Ramos (cell line): Measurements from ENCODE around the gene ARL5A.
"Not testable (repeated sequence)": the region's sequence is repeated elsewhere in the genome, so short reads cannot be mapped to it uniquely, and the experiment has no call there.

Experiments
- in situ Hi-C: fragments of 300-500 bp; cut with MboI; formaldehyde crosslinking; loops from one replicate; pipeline ENCODE4 v1.14.3; 2022; ENCODE audit warnings: low sequenced_read_pairs; ENCODE audit not compliant: unreplicated experiment

The ARL5A gene

DNA sequence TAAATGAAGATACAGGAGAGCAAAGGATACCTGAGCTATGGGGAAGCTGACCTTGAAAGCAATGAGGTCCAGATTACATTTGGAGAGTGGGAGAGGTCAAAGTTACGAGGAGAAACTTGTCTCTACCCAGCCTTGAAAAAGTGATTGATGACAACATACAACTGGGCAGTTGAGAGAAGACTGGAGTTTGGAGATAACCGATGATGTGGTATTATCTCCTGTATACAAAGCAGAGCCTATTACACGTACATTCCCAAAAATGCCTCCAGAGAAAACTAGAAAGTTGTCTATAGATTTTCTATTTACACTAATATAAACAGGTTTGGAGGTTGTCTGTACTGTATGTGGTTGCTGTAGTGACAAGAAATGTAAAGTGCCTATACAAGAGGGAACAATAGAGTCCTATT, 28.3 kb downstream of the ARL5A start:
- in situ Hi-C loops: no loop called here

DNA sequence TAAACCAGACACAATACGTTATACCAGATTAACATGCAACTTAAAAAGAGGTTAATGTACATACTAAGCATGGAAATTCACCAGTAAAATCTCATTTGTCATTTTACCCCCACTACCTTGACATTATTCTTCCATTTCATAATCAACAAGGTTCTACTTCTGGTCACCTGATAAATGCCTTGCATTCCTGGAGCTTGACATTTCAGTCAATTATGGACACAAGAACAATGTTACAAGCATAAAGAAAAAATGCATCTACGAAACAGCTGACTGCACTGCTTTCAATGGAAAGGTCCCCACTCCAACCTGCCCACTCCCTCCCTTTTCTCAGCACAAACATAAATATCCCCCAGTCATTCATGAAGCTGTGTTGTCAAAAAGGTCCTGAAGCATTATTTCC, 31.4 kb downstream of the ARL5A start:
- in situ Hi-C loops: no loop called here

DNA sequence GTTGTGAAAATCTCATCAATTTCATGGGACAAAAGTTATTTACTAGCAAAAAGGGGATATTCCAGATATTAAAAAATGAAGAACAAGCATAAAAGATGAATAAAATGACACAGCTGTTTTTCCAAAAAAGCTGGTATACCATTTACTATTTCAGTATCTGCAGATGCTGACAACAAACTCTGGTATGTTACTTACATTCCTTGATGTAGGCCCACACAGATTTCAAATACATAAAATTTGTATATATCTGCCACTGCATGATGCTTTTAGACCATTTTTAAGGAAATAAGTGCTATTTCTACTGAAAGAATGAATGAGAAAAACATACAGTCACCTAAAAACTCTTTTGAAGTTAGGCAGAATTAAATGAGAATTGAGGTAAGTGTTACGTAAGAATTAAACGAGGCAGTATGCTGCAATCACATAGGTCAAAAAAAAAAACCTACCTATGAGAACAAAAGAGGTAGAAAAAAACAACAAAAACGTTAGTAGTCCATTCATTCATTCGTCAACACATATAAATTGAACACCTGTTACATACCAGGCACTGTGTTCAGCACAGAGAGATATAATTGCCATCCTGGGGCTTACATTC, 32.5 kb downstream of the ARL5A start:
- in situ Hi-C loops: no loop called here

DNA sequence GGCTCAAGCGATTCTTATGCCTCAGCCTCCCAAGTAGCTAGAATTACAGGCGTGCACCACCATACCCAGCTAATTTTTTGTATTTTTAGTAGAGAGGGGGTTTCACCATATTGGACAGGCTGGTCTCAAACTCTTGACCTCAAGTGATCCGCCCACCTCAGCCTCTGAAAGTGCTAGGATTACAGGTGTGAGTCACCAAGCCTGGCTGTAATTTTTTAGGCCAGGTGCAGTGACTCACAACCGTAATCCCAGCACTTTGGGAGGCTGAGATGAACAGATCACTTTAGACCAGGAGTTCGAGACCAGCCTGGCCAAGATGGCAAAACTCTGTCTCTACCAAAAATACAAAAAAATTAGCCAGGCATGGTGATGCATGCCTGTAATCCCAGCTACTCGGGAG, 33.8 kb downstream of the ARL5A start:
- in situ Hi-C loops: not testable (repeated sequence)

DNA sequence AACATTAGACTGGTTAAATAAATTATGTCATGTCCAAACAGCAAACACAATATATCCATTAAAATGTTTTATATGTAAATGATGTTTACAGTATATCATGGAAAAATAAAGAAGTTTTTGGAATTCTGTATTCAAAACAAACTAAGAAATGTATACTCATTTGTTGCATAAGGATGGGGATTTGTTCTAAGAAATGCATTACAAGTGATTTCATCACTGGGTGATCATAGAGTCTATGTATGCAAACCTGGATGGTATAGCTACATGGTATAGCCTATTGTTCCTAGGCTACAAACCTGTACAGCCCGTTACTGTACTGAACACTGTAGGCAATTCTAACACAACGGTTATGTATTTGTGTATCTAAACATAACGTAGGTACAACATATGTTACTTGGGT, 35.1 kb downstream of the ARL5A start:
- in situ Hi-C loops: no loop called here

DNA sequence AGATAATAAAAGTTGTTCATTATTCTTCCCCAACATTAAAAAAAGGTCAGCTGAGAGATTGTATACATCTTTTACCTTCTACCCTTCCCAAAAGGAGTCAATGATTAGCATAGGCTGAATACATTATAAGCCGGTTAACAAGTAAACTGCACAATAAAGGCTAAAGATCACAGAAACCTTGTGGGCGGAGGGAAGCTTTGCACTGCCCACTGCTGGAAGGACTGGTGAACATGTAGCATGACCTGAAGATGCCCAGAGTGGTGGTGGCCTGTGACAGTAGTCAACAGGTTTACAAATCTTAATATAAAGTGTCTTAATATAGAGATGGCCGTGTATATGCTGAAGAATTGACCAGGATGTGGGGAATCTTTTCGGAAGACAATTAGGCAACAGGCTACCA, 35.6 kb downstream of the ARL5A start:
- in situ Hi-C loops: no loop called here

DNA sequence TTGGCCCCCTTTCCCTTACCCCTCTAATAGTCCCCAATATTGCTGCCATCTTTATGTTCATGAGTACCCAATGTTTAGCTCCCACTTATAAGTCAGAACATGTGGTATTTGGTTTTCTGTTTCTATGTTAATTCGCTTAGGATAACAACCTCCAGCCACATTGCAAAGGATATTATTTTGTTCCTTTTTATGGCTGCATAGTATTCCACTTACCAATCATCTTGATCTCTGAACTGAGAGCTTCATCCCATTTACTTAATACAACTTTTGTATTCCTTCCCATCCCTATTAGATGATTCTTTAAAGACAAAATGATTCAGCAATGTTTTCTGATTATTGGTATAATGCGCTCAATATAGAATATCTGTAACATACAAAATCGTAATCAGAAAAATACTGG, 36.7 kb downstream of the ARL5A start:
- in situ Hi-C loops: no loop called here

DNA sequence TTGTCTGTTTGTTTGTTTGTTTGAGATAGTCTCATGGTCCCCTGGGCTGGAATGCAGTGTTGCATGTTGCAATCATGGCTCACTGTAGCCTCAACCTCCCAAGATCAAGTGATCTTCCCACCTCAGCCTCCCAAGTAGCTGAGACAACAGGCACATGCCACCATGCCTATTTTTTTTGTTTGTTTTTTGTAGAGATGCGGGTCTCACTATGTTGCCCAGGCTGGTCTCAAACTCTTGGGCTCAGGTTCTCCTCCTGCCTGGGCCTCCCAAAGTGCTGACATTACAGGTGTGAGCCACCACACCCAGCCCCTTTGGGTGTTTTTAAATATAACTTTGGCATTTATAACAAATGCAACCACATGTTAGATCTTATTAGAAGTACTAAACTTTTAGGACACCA, 37.5 kb downstream of the ARL5A start:
- in situ Hi-C loops: no loop called here

DNA sequence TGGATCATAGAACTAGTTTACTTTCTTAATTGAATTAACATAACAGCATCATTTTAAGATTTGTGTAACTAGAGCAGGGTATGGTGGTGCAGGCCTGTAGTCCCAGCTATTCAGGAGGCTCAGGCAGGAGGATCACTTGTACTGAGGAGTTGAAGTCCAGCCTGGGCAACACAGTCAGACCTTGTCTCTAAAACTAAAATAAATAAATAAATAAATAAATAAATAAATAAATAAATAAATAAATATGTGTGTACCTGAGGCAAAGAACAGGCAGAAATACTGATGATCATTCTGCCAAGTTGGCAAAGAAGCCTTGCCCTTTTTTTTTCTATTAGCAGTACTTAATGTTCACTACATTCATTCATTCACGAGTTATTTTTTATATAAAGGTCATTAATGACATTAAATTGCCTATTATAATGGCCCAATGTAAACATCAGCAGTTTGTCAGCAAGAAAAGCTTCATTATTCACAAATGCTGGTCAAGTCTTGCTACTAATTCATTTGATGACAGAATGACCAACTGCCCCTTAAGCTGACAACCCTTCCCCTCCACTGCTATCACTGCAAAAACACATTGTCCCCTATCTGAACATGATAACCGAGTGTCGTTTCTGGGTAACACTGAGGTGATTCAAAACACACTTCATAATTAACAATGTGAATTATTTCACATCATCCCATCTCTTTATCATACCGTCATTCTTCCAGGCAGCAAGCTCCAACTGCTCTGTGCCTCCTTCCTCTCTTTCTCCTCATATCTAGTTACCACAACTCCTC, 39.0 kb downstream of the ARL5A start:
- in situ Hi-C loops: no loop called here

DNA sequence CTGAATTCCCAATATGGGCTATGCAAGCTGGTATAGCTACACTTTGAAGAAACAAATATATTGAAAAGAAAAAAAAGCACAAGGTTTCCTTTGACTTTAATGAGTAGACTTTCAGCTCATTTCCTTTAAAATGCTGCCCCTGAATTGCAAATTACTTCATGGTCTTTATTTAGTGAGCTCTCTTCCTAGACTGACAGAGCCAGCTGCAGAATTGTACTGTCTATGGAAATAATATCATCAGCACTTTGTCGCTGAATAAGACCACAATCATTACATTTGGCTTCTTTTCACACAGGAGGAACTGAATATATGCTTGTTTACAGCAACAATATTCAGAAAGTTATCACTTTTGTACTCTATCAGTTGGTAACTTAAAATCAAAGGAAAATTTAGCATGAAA, 41.7 kb downstream of the ARL5A start:
- in situ Hi-C loops: no loop called here

DNA sequence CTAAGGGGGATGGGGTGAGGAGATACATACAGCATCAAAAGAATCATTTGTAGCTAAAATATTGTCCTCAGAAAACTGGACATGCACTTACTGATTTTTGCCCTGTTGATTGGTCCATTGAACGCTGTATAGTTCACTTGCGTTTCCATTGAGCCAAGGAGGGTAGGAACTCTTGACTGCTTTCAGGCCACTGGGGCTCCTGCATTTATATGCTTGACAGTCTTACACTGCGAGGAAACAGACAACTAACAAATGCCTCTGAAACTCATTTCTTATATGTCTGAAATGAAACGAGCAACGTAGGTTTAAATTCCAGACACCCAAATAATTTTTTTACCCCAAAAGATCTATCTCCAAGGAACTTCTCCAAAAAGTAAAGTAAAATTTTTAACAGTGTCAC, 42.1 kb downstream of the ARL5A start:
- in situ Hi-C loops: no loop called here

DNA sequence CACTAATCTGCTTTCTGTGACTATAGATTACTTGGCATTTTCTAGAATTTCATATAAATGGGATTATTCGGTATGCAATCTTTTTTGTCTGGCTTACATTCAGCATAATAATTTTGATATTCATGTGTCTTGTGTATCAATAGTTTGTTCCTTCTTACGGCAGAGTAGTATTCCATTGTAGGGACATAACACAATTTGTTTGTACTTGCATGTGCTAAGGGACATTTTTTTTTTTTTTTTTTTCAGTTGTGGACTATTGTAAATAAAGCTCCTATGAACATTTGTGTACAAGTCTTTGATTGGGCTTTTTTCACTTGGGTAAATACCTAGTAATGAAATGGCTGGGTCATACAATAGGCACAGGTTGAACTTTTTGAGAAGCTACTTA, 45.1 kb downstream of the ARL5A start:
- in situ Hi-C loops: no loop called here

DNA sequence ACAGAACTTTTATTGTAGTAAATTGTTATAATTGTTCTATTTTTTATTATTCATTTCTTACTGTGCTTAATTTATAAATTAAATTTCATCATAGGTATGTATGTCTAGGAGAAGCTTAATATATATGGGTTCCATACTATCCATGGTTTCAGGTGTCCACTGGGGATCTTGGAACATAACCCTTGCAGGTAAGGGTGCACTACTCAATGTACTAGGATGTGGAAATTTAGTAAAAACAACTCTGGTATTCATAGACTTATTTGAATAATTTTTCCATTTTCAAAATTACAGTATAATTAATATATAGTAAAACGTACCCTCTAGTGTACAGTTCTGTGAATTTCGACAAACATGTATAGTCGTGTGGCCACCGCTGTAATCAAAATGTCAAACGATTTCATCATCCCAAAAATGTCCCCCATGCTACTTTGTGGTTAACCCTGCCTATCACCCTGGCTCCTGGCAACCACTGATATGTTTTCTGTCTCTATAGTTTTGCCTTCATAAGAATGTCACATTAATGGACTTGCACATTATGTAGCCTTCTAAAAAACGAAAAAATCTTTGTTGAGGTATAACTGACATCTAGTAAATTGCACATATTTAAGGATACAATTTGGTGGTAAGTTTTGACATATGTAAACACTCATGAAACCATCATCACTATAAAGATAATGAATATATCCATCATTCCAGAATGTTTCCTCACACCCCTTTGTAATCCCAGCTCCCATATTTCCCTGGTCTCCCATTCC, 45.7 kb downstream of the ARL5A start:
- in situ Hi-C loops: no loop called here

DNA sequence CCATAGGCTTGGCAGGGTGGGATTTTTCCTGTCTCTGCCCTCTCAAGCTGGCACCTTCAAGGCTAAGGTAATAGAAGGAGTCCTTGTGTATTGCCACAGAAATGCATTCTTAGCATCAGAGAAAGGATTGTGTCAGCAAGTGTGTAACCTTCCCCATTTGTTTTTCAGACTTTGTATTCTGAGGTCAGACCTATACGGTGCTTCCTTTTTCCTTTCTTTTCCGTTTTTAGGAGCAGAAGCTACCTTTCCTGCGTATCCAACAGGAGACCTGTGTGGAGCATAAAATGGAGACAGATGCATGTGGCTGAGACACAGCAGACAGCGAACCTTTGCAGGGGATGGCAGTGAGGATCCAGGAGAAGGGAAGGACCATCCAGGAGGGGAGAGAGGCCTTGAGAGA, 46.6 kb downstream of the ARL5A start:
- in situ Hi-C loops: no loop called here

DNA sequence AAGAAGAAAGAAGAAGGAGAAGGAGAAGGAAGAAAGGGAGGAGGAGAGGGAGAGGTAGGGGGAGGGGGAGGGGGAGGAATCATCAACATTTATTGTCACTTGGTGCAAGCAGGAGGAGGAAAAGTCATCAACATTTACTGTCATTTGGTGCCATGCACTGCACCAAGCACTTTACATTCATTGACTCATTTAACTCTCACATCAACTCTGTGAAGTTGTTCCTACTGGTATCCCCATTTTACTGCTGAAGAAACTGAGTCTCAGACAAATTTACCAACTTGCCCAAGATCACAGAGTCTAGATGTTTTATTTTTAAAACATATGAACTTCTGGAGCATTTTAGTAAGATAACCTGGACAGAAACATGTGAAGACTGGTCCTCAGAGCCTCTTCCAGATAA, 47.3 kb downstream of the ARL5A start:
- in situ Hi-C loops: no loop called here

DNA sequence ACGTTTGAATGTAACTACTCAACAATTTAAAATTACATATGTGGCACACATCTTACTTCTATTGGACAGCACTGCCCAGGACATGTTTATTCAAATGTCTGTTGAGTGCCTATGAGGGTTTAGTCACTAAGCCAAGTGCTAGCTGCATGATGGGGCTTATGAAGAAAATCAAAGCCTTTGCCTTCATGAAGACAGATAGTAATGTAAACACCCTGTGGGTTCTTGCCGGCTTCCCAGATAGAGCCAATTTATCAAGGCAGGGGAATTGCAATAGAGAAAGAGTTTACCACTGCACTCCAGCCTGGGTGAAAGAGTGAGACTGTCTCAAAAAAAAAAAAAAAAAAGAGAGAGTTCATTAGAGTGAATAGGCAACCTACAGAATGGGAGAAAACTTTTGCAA, 50.3 kb downstream of the ARL5A start:
- in situ Hi-C loops: no loop called here

DNA sequence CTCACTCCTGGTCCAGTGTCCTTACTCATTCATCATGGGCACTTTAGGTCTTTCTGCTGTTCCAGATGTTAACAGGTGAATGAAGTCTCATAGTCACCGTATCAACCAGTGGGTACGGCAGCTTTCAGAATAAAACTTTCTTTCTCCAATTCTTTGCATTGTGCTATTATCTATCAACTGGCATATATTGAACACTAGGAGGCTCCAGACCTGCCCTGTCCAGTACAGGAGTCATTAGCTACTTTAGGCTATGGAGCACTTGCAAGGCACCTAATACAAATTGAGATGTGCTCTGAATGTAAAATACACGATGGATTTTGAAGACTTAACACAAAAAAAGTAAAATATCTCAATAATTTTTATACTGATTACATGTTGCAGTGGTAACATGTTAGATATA, 50.7 kb downstream of the ARL5A start:
- in situ Hi-C loops: no loop called here

DNA sequence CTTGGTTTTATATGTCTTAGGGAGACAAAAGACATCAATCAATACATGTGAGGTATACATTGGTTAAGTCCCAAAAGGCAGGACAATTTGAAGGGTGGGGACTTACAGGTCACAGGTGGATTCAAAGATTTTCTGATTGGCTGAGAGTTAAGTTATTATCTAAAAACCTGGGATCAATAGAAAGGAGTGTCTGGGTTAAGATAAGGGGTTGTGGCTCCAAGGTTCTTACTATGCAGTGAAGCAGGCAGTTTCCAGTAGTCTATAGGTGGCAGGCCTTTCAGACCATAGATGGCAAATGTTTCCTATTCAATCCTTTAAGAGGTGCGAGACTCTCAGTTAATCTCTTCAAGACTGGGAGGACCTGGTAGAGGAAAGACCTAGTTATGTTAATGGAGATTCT, 51.9 kb downstream of the ARL5A start:
- in situ Hi-C loops: no loop called here

DNA sequence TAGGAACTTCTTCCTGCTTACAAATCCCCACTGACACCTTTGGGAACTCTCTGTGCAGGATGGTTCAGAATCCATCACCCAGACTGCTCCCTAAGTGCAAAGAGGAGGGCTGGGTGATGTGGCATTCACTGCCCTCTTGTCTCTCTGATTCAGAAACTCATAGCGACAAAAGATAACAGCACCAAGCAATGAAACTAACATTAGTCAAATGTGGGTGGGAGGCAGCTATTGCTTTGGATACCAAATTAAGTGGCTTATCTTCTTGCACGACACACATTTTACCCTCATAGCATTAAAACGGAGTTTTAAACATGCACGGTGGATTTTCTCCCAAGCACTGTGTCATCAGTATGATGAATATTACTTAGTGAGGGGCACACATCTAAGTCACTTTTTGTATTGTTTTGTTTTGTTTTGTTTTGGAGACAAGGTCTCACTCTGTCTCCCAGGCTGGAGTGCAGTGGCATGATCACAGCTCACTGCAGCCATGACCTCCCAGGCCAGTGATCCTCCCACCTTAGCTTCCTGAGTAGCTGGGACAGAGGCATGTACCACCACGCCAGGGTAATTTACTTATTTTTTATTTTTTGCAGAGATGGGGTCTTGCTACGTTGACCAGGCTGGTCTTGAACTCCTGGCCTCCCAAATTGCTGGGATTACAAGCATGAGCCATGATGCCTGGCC, 53.0 kb downstream of the ARL5A start:
- in situ Hi-C loops: no loop called here

DNA sequence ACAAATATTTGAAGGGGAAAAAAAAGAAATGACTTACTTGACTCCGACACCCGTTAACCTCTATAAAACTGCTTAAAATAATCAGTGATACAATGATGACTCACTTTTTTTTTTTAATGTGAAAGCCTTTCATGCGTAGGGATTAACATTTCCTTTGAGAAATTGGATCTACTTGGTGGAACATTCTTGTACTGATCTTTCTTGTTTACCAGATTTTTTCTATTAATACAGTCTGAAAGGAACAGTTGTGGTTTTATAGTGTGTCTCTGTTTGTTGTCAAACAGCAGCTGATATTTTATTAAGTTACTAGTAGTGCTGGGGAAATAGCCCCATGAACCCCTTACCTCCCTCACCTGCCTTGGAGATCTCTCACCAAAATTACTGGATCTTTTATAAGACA, 53.7 kb downstream of the ARL5A start:
- in situ Hi-C loops: no loop called here
